T-helper 1 cell (primary cell): Measurements from ENCODE around the gene OR12D1.
"Not testable (repeated sequence)": the region's sequence is repeated elsewhere in the genome, so short reads cannot be mapped to it uniquely, and the experiment has no call there.

ENCODE experiments used
- DNase-seq, 5 donors: peaks; one replicate each; pipeline ENCODE4 v3.0.0-alpha.2; 2012 to 2020
- total RNA-seq, 4 donors: gene quantifications; one replicate each; lab custom pipeline; 2026; lab: John Stamatoyannopoulos, UW

Gene OR12D1
- 0 reads per million in 4 donors for total RNA-seq

DNA sequence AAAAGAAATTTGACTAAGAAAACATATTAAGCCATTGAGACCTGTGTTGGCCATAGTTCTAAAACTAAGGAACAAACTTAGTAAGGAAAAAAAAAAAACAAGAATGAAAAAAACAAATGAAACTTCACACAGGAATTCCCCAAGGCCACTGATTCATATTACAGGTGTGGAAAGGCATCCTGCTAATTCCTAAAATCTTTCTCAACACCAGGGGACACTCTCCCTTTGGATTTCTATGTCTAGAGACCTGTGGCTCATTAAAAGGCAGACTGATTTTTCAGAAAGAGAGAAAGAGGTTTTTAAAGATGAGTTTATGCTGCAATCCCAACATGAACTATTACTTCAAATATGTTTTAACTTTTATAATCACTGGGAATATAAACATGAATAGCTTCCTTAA, at the start of gene OR12D1:
OR12D1 (plus strand) TSS at position 341 of the 400 bp plus-strand sequence.
- DNase-seq = no peak

DNA sequence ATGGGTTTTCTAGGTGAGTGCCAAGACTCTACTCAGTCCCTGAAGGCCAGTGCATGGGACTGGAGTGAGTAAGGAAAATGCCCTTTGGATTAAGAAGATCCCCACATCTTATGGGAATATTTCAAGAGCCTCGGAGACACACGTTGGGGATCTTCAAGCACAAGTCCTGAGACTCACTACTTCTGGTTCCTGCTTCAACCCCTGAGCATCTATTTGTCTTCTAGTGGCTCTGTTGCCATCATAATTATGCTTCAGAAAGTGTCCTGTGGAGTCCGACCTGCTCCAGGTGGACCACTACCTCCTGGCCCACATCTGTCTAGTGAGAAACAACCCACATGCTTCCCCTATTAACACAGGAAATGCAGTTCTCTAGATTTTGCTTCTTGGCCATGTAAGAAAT, 46.0 kb upstream of the OR12D1 start, which contains the start of gene OR5V1:
OR5V1 (minus strand) TSS at position 101 of the 400 bp plus-strand sequence. CDS start 12,670 bp downstream, outside the sequence.
- DNase-seq = no peak

DNA sequence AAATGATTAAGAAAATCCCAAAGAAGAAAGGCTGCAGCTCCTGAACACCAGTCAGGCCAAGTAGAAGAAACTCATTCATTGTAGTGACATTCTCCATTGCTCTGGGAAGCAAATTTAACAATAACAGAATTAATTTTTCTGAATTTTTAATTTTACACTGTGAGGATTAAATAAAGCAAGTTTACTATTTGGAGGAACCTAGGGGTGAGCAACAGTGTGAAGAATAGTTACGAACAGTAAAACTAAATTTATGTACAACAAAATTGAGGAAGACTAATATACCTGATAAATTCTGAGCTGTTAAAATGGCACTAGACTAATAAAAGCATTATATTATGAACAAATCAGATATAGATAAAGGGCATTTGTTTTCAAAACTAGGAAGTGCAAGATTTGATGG, 39.5 kb upstream of the OR12D1 start, which contains the start of gene OR12D3:
OR12D3 (minus strand) TSS at position 101 of the 400 bp plus-strand sequence; CDS start at position 97, 4 bp downstream.
- DNase-seq = no peak

DNA sequence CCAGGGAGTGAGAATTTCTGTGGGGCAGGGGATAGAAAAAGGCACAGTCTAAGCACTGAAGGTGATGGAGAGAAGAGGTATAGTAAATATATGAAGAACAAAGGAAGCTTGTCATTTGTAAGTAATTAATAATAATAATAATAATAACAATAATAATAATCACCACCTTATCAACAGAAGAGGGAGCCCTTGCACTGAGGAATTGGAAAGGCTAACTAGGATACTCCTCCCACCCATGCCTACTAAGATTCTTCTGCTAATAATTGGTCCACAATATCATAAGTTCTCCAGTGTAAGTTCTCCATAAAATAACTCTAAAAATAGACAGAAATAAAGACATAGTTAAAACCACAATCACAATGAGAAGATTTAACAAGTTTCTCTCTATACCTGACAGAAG, 38.7 kb upstream of the OR12D1 start:
- no peak for DNase-seq

DNA sequence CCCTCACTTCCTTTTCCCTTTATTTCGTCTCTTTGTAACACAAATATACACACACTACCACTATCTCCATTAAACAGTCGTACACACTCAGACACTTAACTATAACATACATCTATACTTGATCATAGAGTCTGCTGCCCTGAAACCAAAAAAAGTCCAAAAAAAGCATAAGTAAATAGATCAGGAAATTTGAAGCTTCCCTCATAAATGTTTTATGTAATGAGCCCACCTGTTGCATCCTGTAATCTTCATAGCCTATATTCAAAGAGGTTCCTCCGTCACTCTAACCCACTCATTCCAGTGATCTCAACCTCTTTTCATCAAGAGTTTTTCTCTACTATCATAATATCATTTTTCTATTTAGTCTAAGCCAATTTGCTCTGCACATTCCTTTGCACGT, 26.2 kb upstream of the OR12D1 start:
- DNase-seq = no peak

DNA sequence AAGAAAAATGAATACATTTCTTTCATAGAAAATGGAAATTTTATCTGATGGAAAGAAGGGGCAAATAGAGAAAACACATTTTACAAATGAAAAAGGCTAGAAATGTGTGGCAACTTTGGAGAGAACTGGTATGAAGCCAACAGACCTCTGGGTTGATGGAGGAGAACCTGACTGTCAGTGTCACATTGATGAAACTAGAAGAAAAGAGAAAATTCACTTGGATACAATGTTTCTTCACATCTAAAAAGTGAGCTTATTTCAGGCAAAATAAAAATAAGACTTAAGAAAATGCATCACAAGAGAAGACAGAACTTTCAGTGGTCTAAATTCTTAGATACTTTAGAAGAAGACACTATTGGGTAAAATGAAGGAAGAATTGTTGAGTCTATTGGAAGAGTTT, 19.4 kb upstream of the OR12D1 start, which contains the start of gene OR12D2:
OR12D2 (plus strand) TSS at position 301 of the 400 bp plus-strand sequence. CDS start 1,069 bp downstream, outside the sequence.
- no peak for DNase-seq

DNA sequence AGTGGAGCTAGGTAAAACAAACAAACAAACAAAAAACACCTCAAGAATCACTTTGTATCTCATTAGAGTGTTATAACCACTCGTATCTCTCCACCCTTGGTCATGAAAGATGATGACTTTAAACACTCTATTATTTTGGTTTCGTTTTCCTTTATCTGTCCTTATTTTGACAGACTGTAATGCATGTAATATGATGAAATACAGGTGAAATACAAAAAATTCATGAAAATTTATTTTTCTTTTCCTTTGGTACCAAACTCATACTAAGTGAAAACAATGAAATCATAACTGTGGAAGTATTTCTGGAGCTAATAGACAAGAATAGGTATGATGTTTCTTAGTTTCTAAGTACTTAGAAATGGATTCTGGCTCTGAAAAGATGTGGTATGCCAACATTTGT, 15.2 kb upstream of the OR12D1 start:
- no peak for DNase-seq

DNA sequence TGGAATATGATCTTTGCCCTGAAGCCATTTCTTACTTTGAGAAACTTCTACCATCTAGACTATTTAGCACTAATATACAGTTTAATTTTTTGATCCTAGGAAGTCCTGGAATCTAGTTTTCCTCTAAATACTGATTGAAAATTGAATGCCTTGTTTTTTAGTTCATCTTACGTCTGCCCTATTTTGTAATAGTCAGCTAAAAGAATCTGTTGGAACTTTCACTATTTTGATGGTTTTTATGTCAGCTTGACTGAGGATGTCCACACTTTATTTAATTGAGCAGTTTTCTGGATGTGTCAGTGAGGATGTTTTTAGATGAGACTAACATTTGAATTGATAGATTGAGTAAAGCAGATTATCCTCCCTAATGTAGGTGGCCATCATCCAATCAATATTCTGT, 10.9 kb upstream of the OR12D1 start:
- DNase-seq = no peak

DNA sequence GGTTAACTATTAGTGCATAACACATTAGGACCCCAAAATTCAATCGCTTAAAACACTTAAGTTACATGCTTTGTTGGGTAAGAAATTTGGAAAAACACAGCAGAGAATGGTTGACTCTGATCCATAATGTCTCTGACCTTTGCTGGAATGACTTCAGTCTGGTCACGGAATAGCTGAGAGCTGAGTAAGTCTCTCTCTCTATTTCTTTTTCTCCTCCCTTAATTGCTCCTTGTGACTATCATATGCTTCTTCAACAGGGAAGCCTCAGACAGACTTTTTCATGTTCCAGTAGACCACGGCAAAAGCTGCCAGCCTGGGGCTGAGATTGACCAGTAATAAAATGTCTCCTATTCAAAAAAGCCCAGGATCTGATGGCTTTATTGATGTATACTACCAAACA, 4.8 kb downstream of the OR12D1 start:
- no peak for DNase-seq

DNA sequence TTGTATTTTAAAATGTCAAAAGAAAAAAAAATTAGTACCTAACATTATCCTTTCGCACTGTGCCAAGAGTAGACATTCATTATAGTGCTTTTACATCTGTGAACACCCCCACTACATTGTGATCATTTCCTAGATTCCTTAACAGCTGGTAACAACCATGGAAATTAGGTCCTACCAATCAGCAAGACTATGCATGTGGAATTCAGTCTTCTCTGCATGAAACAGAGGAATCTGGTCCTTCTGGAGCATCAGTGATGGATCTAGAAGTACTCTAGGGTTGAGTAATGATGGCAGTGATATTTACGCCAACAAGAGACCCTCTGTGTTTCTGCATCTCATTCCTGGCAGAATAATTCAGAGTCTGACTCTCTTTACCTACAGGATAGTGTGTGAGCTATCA, 9.4 kb downstream of the OR12D1 start:
- DNase-seq = no peak

DNA sequence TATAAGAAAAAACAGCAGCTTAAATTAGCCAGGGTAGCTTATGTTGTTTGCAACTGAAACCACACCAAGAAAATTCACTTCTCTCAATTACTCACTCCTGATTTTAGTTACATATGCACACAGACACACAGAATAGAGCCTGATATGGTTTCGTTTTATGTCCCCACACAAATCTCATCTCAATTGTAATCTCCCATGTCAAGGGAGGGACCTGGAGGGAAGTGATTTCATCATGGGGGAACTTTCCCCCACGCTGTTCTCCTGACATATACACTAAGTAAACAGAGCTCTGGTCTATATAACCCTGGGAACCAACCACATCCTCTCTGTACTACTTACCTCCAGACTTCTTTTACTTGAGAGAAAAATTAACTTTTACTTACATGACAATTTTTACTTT, 9.8 kb downstream of the OR12D1 start:
- DNase-seq = peak in 1 of 5 donors; percentile 5

DNA sequence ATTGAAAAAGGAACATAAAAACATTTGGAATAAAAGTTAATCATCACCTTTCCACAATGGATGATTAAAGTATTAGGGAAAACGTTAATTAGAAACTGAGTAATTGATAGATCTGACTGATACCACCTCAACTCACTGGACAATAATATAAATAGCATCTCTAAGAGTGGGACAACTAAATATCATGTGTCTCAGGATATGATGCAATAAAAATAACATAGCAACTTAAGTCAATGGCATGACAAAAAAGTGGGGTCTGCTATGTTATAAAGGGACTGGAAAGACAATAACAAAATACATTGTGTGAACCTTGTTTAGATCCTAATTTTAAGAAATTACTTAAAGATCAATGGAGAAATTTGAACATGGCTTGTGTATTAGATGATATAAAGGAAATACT, 10.3 kb downstream of the OR12D1 start:
- DNase-seq = no peak

DNA sequence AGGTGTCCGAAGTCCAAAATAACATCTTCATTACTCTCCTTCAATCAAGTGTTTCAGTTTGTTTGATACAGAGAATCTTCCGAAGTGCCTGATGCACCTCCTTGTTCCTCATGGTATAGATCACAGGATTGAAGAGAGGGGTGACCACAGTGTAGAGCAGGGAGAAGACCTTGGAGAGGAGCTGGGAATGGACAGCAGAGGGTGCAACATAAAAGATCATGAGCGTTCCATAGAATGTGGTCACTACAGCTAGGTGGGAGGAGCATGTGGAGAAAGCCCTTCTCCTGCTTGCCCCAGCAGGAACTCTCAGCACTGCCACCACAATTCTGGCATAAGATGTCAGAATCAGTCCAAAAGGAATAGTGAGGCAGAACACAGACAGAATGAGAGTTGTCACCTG, 11.9 kb downstream of the OR12D1 start:
- DNase-seq = no peak

DNA sequence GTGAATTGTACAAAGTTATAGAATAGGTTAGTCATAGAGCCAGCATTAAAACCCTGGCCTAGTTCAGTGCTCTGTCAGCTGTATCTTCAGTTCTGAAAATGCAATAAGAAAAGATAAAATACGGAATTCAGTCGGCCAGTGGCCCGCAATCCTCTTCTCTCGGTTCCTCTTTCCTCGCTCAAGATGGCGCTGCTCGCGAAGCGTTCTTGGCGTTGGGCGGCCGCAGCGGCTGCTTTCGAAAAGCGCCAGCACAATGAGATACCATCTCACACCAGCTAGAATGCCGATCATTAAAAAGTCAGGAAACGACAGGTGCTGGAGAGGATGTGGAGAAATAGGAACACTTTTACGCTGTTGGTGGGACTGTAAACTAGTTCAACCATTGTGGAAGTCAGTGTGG, 22.0 kb downstream of the OR12D1 start:
- not testable (repeated sequence) for DNase-seq

DNA sequence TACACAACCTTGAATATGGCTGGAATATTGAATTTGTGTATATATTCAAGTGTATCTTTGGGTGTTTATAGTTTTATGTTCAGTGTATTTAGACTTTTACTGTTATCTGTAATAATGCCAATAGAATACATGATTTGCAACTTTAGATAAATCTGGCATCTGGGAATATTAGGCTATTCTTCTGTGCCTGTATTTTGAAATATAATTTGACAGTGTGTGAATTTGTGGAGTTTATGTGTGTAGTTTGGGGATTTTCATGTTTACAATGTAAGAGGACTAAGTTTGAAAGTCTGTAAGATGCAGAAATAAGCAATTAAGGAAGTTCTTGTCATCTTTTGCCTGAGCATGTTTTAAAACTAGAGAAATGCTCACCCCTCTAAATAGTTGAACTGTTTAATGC, 24.3 kb downstream of the OR12D1 start, which contains the start of gene OR10C1:
OR10C1 (plus strand) TSS at position 301 of the 400 bp plus-strand sequence. CDS start 710 bp downstream, outside the sequence.
- no peak for DNase-seq

DNA sequence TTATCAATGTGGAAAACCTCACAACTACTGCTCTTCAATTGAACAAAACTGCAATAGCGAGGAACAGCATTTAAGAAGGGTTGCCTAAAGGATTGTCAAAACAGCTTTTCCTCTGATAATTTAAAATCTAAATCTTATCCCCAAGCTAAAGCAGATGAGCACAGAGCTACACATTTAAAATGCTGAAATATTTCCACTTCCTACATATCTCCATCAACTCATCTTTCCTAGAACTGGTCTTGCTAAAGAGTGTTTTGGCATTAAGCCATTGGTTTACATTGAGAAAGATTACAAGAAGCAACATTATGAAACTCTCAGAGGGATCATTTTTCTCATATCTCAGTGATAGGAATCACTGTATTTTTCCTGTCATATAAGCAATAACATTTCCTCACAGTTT, 28.0 kb downstream of the OR12D1 start:
- DNase-seq = no peak

DNA sequence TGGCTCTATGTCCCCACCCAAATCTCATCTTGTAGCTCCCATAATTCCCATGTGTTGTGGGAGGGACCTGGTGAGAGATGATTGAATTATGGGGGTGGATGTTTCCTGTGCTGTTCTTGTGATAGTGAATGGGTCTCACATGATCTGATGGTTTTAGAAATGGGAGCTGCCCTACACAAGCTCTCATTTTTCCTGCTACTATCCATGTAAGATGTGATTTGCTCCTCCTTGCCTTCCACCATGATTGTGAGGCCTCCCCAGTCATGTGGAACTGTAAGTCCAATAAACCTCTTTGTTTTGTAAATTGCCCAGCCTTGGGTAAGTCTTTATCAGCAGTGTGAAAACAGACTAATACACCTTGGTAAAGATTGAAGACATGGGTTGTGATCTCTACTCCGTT, 29.3 kb downstream of the OR12D1 start:
- DNase-seq = not testable (repeated sequence)

DNA sequence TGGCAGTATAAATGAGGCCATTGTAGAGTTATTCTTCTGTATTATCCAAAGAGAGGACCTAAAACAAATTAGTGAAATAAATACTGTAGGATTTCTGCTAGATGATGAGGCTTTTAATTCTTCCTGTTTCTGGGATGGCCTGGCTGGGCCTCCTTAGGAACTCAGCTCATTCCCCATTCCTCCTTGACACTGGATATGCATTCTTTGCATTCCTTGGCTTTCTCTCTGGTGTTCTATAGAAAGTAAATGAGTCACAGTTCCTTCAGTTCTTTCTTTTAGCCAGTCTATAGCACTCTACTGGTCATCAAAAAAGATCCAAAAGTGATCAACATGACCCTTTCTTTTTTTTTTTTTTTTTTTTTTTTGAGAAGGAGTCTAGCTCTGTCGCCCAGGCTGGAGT, 32.9 kb downstream of the OR12D1 start:
- no peak for DNase-seq

DNA sequence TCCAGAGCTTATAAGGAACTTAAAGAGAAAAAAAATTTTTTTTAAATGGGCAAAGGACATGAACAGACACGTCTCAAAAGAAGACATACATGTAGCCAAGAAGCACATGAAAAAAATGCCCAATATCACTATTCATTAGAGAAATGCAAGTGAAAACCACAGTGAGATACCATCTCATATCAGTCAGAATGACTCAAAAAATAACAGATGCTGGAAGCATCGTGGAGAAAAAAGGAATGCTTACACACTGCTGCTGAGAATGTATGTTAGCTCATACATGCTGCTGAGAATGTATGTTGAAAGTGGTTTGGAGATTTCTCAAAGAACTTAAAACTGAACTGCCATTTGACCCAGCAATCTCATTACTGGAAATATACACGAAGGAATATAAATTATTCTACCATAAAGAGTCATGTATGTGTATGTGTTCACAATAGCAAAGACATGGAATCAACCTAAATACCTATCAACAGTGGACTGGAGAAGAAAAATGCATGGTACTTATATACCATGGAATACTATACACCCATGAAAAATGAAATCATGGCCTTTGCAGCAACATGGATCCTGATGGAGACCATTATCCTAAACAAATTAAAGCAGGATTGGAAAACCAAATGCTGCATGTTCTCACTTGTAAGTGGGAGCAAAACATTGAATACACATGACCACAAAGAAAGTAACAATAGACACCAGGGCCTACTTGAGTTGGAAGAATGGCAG, 36.9 kb downstream of the OR12D1 start:
- no peak for DNase-seq

DNA sequence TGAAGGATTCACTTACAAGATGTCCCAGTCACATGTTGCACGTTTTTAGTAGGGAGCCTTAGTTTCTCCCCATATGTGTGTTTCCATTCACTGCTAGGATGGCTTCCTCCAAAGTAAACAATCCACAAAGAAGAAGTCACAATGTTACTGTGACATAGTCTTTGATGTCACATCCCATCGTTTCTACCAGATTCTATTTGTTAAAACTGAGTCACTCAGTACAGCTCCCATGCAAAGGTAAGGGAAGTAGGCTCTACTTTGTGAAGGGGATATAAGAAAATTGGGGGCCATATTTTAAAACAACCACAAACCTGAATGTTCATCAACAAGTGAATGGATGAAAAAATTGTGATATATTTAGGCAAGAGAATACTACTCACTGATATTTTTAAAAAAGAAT, 42.2 kb downstream of the OR12D1 start, which contains the start of the genes OR11A1 and OR2H1:
OR11A1 (minus strand) TSS at position 101 of the 400 bp plus-strand sequence. CDS start 29,430 bp downstream, outside the sequence.
OR2H1 (plus strand) TSS at position 185 of the 400 bp plus-strand sequence. CDS start 4,615 bp downstream, outside the sequence.
- no peak for DNase-seq

DNA sequence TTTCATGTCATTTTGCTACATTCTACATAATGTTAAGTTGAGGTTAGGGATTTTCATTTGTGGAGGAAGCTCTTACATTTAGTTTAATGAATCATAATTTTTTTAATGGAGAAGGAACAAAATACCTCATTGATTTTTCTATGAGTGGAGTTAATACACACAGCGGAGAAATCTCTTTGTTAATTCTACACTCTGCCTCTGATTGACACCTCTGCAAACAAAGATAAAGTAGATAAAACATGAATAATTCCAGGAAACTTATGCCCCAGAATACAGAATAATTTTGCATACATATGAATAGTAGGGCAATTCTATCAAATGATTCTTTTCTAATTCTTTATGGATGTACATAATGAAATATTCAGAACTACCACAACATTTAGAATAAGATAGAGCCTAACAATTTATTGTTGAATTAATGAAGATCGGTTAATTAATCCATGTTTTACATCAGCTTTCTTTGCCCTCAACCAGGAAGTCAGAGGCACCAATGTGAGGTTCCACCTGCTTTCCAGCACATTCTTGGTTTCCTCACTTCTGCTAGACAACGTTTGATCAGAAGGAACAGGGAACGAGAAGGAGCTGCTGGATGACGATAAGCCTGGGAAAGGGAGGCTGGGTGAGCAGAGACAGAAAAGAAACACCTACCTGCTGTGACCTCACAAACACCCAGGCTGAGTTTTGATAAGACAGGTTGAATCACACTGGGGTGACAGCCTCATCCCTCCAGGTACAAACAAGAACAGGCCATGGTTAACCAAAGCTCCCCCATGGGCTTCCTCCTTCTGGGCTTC, 46.5 kb downstream of the OR12D1 start:
- no peak for DNase-seq

DNA sequence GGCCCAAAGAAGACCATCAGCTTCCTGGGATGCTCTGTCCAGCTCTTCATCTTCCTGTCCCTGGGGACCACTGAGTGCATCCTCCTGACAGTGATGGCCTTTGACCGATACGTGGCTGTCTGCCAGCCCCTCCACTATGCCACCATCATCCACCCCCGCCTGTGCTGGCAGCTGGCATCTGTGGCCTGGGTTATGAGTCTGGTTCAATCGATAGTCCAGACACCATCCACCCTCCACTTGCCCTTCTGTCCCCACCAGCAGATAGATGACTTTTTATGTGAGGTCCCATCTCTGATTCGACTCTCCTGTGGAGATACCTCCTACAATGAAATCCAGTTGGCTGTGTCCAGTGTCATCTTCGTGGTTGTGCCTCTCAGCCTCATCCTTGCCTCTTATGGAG, 47.3 kb downstream of the OR12D1 start:
- DNase-seq = no peak

DNA sequence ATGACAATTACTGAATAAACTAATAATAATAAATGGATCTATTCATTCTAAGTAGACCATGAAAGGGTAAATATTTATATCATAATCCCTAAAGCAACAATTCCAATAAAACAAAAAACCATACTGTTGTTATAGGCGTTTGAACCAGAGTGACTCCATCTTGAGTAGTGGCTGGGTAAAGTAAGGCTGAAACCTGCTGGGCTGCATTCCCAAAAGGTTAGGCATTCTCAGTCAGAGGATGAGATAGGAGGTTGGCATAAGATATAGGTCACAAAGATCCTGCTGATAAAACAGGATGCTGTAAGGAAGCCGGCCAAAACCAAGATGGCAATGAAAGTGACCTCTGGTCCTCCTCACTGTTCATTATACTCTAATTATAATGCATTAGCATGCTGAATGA, 50.6 kb downstream of the OR12D1 start:
- no peak for DNase-seq
